Type B pancreatic cell (in vitro differentiated cells): ENCODE data around the gene MEGF11. TPM values are rescaled to one million over a fixed set of nuclear protein-coding genes. Genes with fewer than 3 reads are reported as not detected.
A peak's percentile ranks its signal among the peaks of the same experiment; 100 is the strongest.

Experiments used
- DNase-seq: peaks from one replicate; pipeline ENCODE4 v3.0.0; 2021; ENCODE audit warnings: mixed read lengths; ENCODE audit not compliant: unreplicated experiment; ENCODE audit errors: extremely low spot score
- H3K27ac Mint-ChIP-seq: 2 replicates; pipeline ENCODE4 v1.8.0; 2021; ENCODE audit warnings: mild to moderate bottlenecking, mixed read lengths
- H3K27me3 Mint-ChIP-seq: 2 replicates; pipeline ENCODE4 v1.8.0; 2021; ENCODE audit warnings: mixed read lengths
- H3K36me3 Mint-ChIP-seq: 2 replicates; pipeline ENCODE4 v1.8.0; 2021; ENCODE audit warnings: mixed read lengths
- H3K4me1 Mint-ChIP-seq: one replicate; pipeline ENCODE4 v1.8.0; 2021; ENCODE audit warnings: mixed read lengths; ENCODE audit not compliant: unreplicated experiment
- H3K4me3 Mint-ChIP-seq: 2 replicates; pipeline ENCODE4 v1.8.0; 2021; ENCODE audit warnings: mild to moderate bottlenecking, mixed read lengths
- H3K9me3 Mint-ChIP-seq: 2 replicates; pipeline ENCODE4 v1.8.0; 2021; ENCODE audit warnings: mixed read lengths
- total RNA-seq: library from RNA; stranded (reverse); gene quantifications from 2 replicates; pipeline ENCODE4 v1.2.1, GENCODE V29; 2021; ENCODE audit warnings: low replicate concordance
- TF ChIP-seq, protein P1 (sequence below): fragments of 200-600 bp; sonication (generic); conservative IDR thresholded peaks from 2 replicates; pipeline ENCODE4 v1.5.0; 2021; ENCODE audit warnings: antibody characterized with exemption, mild to moderate bottlenecking

The MEGF11 gene
- total RNA-seq, 1 donor from 2014 or later, result 3.3 TPM

DNA sequence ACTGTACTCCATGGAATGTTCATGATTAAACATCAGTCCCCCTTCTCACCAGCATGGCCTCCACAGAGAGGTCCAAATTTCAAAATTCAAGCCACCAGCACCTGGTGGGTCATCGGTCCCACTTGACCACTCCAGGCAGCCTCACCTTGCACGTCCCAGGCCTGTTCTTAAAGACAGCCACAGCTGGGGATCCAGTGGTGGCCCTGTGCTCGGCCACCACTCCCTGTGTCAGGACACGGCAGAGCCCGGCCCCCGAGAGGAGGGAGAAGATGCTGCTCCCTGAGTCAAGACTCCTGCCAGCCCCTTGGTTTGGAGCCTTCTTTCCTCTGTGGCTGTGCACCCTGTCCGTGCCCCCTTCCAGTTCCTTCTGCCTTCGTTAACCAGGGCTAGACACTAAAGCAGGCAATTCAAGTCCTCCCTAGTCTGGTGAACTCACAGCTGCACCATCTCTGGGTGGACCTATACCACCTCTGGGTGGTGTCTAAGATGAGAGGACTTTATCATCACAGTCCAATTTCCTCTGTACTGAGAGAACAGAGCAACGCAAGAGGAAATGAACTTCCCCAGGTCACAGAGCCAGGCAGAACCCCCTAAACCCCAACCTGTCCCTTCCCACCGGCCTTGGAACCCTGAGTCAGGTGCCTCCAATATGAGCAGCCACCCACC is 97.1 kb downstream of the MEGF11 start:
- no peak for DNase-seq
- Mint-ChIP-seq H3K36me3 (no peaks in the 10 kb centered on the region), H3K9me3 (no peaks in the 10 kb centered on the region), H3K27me3 (peaks cover 45% of the 10 kb centered on the region), H3K4me3 (no peak overlapping the region), H3K4me1 (peaks cover 5% of the 10 kb centered on the region), H3K27ac (no peak overlapping the region)
- TF ChIP-seq, protein P1, sequence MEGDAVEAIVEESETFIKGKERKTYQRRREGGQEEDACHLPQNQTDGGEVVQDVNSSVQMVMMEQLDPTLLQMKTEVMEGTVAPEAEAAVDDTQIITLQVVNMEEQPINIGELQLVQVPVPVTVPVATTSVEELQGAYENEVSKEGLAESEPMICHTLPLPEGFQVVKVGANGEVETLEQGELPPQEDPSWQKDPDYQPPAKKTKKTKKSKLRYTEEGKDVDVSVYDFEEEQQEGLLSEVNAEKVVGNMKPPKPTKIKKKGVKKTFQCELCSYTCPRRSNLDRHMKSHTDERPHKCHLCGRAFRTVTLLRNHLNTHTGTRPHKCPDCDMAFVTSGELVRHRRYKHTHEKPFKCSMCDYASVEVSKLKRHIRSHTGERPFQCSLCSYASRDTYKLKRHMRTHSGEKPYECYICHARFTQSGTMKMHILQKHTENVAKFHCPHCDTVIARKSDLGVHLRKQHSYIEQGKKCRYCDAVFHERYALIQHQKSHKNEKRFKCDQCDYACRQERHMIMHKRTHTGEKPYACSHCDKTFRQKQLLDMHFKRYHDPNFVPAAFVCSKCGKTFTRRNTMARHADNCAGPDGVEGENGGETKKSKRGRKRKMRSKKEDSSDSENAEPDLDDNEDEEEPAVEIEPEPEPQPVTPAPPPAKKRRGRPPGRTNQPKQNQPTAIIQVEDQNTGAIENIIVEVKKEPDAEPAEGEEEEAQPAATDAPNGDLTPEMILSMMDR, result no peak

DNA sequence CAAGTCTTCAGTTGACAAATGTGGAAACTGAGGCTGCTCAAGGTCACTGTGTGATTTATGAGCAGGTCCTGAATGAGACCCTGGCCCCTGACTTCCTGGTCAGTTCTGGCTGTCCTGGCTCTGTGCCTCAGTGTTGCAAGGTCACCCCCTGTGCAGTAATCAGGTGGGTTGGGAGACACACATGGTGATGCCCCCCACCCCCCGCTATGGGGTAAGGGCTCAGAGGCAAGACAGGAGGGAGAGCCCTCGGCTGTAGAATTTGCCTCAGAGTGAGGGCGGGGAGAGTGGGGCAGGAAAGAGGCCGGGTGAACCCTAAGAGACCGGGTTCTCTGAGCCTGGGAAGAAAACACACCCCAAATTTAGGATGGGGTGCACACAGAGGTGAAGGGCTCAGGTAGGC is 98.5 kb downstream of the MEGF11 start:
- no peak overlapping the region for H3K4me3 Mint-ChIP-seq
- peaks cover 5% of the 10 kb centered on the region for H3K4me1 Mint-ChIP-seq
- DNase-seq, result no peak
- H3K27ac Mint-ChIP-seq, result no peak overlapping the region
- H3K36me3 Mint-ChIP-seq, result no peaks in the 10 kb centered on the region
- TF ChIP-seq, protein P1, result no peak
- no peaks in the 10 kb centered on the region for H3K9me3 Mint-ChIP-seq
- H3K27me3 Mint-ChIP-seq, result peaks cover 52% of the 10 kb centered on the region

DNA sequence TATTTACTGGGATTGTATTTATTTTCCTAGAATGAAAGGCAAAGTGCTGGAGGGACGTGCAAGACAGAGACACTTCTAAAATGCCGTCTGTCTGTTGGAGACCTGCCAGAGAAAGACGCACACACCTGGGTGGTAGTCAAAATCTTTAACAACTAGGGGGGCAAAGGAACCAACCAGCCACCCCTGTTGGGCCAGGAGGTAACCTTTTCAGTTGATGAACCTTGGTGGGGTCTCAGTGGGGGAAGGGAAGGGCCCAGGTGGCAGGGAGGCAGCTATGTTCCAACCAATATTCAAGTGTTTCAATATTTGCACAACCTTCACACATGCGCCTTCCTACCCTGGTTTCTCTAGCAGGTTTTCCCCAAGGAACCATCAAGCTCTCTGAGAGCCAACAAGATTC is 99.0 kb downstream of the MEGF11 start:
- Mint-ChIP-seq H3K27ac (no peak overlapping the region), H3K4me1 (peaks cover 5% of the 10 kb centered on the region), H3K9me3 (no peaks in the 10 kb centered on the region), H3K36me3 (no peaks in the 10 kb centered on the region), H3K4me3 (no peak overlapping the region), H3K27me3 (peaks cover 50% of the 10 kb centered on the region)
- no peak for DNase-seq
- TF ChIP-seq, protein P1, result no peak

DNA sequence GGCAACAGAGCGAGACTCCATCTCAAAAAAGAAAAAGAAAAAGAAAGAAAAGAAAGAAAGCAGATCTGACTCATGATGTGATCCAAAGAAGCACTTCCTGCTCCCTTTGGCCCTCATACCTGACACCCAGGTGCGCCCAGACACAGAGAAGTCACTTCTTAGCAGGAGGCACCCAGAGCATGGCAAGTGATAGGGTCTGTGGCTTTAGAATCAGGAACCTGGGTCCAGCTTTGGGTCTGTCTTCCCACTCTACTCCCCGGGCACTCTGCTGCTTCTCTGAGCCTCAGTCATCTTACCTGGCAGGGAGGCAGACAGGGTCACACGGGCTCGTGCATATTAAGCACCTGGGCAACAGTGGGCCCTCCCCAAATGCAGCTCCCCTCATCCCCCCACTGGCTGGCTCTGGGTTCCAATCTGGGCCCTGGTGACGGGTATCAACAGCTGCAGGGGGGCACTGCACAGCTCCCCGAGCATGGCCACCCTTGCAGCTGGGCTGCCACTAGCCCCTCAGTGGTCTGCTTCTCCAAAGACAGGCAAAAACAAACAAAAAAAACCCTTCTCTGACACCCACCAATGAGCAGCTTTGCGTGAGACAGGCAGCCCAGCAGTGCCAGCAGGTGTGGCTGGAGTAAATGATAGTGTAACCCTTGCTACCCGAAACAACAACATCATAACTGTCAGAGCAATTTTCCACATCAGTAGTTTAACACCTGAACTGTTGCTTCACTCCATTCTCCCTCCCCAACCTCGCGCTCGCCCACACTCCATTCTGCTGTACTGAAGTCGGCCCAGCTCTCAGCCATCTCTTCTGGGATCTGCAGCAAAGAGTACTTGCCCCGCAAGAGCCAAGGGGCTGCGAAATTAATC is 99.8 kb downstream of the MEGF11 start:
- H3K27ac Mint-ChIP-seq, result peak overlapping the region; percentile 89

DNA sequence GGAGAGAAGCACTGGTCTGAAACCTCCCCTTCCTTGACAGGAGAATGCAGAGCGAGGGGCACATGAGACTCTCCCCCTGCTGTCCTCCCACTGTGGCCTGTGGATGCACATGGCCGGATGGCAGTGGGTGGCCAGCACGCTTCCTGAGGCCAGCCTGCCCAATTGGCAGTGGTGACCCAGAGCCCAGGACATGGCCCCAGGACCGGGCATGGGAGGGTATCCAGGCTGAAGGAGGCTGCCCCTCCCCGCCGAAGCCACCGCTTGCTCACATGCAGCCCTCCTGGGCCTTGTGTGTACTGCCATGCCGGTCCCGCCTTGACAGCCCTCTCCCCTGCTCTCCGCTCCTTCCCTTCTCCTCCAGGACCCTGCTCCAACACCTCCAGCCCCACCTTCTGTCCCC is 100.9 kb downstream of the MEGF11 start:
- no peak for DNase-seq
- Mint-ChIP-seq H3K27ac (no peak overlapping the region), H3K36me3 (no peaks in the 10 kb centered on the region), H3K4me3 (no peak overlapping the region), H3K4me1 (peaks cover 5% of the 10 kb centered on the region), H3K27me3 (peaks cover 53% of the 10 kb centered on the region), H3K9me3 (no peaks in the 10 kb centered on the region)
- TF ChIP-seq, protein P1, result no peak

More for the DNA sequence above, 99.8 kb downstream of the MEGF11 start:
- no peaks in the 10 kb centered on the region for H3K9me3 Mint-ChIP-seq
- H3K27me3 Mint-ChIP-seq, result peaks cover 52% of the 10 kb centered on the region
- H3K4me3 Mint-ChIP-seq, result no peak overlapping the region
- H3K4me1 Mint-ChIP-seq, result peaks cover 5% of the 10 kb centered on the region
- no peak for DNase-seq
- TF ChIP-seq, protein P1, result no peak
- H3K36me3 Mint-ChIP-seq, result no peaks in the 10 kb centered on the region
